ENCODE results near the gene RFX5. TPM values are rescaled to one million over a fixed set of nuclear protein-coding genes. Genes with fewer than 3 reads are reported as not detected.

RFX5 gene
- total and polyA plus RNA-seq, 2 of the 13 experiments (the other 11 are each of a cell fraction or from before 2014, with no cell fraction given) = 17.9 to 36.2 TPM

GRCh38 chr1:151346769-151347522, at the start of gene RFX5 (continued):
- TF ChIP-seq TFDP2 (CRISPR knock-in tag; IDR thresholded peaks at IDR 0.05) (no peak), RBFOX2 (IDR thresholded peaks at IDR 0.05; ENCODE audit: low read depth, low read length) (peak; percentile 49), SPEN (CRISPR knock-in tag; IDR thresholded peaks at IDR 0.05; ENCODE audit: low read depth) (no peak), HDAC1 (CRISPR knock-in tag; IDR thresholded peaks at IDR 0.05) (peak; percentile 36; the same call in 1 of the 2 replicates), ZNF30 (CRISPR knock-in tag; IDR thresholded peaks at IDR 0.05) (no peak), ELK4 (CRISPR knock-in tag; IDR thresholded peaks at IDR 0.05; ENCODE audit: borderline replicate concordance) (no peak), NR2F2 (IDR thresholded peaks at IDR 0.05; ENCODE audit: borderline replicate concordance, low read depth) (no peak), HCFC1 (IDR thresholded peaks at IDR 0.05; ENCODE audit: low read depth, low read length) (no peak), ZBTB44 (CRISPR knock-in tag; IDR thresholded peaks at IDR 0.05) (no peak), SRF (IDR thresholded peaks at IDR 0.05; ENCODE audit: low read depth, low read length) (0 out of 2 replicates have a peak, but pooled peaks have one; percentile 6), CAMTA2 (CRISPR knock-in tag; IDR thresholded peaks at IDR 0.05; ENCODE audit: borderline replicate concordance) (no peak), ZFYVE20 (CRISPR knock-in tag; IDR thresholded peaks at IDR 0.05; ENCODE audit: borderline replicate concordance, low read depth) (no peak), SMAD1 (CRISPR knock-in tag; IDR thresholded peaks at IDR 0.05; ENCODE audit: borderline replicate concordance, low read depth) (no peak), RBAK (CRISPR knock-in tag; IDR thresholded peaks at IDR 0.05) (no peak), ZNF841 (CRISPR knock-in tag; IDR thresholded peaks at IDR 0.05; ENCODE audit: borderline replicate concordance) (no peak), ZNF20 (CRISPR knock-in tag; IDR thresholded peaks at IDR 0.05) (no peak), ETV5 (CRISPR knock-in tag; IDR thresholded peaks at IDR 0.05; ENCODE audit: borderline replicate concordance) (no peak), KDM3A (CRISPR knock-in tag; IDR thresholded peaks at IDR 0.05; ENCODE audit: low read depth) (no peak), ZNF563 (CRISPR knock-in tag; IDR thresholded peaks at IDR 0.05) (0 out of 2 replicates have a peak, but pooled peaks have one; percentile 41), SALL1 (CRISPR knock-in tag; IDR thresholded peaks at IDR 0.05) (peak; percentile 62), NFKBIZ (CRISPR knock-in tag; IDR thresholded peaks at IDR 0.05) (no peak), ELF3 (CRISPR knock-in tag; IDR thresholded peaks at IDR 0.05) (no peak), ZNF674 (CRISPR knock-in tag; IDR thresholded peaks at IDR 0.05; ENCODE audit: low read depth) (no peak), ZNF280D (CRISPR knock-in tag; IDR thresholded peaks at IDR 0.05) (no peak)

All from HepG2 (cell line).